ENCODE measurements around the gene COL4A4.
"Not testable (repeated sequence)": the region's sequence is repeated elsewhere in the genome, so short reads cannot be mapped to it uniquely, and the experiment has no call there.

The COL4A4 gene

GRCh38 chr2:227163998-227164762, at the start of gene COL4A4, which contains the start of gene COL4A3:
Gene COL4A4, minus strand, starts transcription at chr2:227164205. Its CDS starts 16,722 bp downstream, at chr2:227147483.
Gene COL4A3, plus strand, starts transcription at chr2:227164624. Its CDS starts 103 bp downstream, at chr2:227164727.
- DNase-seq (ENCODE audit: low read depth) = no peak

- no peak for DNase-seq (ENCODE audit: low read depth)
These were observed 43.6 kb upstream of the COL4A4 start for GRCh38 chr2:227207573-227207972.

- DNase-seq (ENCODE audit: low read depth) = no peak
These were observed 42.4 kb upstream of the COL4A4 start for GRCh38 chr2:227206406-227206805.

GRCh38 chr2:227205701-227206100, 41.7 kb upstream of the COL4A4 start:
- no peak for DNase-seq (ENCODE audit: low read depth)

DNA sequence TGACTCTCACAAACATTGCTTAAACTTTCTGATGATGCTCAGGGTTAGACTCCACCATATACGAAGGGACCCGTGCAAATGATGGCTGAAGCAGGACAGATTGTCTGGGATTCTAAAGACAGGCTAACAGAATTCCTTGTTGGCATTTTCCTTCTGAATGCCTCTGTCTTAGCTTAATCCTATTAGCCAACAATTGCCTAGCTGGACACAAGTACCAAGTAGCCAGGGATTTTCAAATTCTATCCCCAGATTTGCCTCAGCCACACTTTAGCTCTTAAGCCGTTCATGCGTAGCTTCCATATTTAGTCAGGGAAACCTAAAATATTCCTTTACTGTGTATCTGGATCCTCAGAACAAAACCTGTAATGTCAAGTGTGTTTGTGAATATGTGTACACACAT, 40.4 kb upstream of the COL4A4 start:
- DNase-seq (ENCODE audit: low read depth) = no peak

- DNase-seq (ENCODE audit: low read depth) = no peak
These were observed 37.8 kb upstream of the COL4A4 start for GRCh38 chr2:227201771-227202170.

- DNase-seq (ENCODE audit: low read depth) = no peak
These were observed 34.9 kb upstream of the COL4A4 start for GRCh38 chr2:227198866-227199265.

DNA sequence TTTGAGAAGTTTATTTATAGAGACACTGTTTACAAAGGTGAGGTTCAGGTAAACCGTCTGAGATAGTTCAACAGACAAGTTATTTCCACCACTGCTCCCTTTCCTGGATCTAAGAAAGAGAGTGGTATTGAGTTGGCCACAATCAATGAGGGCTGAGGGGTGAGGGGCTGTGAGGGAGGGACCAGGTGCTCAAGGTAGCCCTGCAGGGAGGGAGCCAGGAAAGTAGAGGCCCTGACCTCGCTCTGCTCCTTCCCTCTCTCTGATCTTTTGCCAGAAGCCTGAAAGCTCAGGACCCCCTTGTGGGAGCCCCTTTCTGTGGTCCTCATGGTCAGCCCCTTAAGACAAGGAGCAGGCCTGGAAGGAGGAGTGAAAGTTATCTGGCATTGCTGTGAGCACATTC, 30.2 kb upstream of the COL4A4 start:
- no peak for DNase-seq (ENCODE audit: low read depth)

DNA sequence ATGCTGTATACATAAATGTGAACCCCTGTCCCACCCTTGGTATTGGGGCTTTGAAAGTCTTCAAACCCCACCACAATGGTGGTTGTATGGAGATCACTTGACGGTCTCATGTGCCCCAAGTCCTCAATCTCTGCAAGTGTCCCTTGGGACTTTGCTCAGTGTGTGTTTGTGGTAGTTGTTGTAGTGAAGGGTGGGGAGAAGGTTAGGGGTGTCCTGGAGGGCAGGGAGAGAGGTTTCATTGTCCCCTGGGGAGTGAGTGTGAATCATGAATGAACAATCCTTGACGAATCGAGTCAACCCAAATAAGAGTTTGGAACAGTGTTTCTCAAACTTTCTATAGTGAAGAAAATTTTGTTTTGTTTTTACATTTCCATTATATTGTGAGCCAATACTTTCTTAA, 28.5 kb upstream of the COL4A4 start:
- DNase-seq (ENCODE audit: low read depth) = no peak

DNA sequence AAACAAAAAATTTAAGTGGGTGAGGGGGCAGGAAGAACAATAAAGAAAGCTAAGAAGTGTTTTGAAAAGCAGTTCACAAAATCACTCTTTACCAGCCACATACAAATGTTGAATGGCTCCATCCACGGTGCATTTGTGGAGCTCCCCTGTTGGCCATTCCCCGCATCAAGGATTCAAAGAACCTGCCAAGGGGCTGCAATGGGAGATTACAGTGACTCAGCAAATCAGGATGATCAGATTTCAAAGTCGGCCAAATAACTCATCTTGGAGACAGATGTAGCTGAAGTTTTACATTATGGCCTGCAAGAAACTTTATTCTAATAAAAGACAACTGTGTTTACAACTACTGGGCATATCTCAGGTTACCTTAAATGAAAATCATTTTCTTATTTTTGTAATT, 27.4 kb upstream of the COL4A4 start:
- no peak for DNase-seq (ENCODE audit: low read depth)

DNA sequence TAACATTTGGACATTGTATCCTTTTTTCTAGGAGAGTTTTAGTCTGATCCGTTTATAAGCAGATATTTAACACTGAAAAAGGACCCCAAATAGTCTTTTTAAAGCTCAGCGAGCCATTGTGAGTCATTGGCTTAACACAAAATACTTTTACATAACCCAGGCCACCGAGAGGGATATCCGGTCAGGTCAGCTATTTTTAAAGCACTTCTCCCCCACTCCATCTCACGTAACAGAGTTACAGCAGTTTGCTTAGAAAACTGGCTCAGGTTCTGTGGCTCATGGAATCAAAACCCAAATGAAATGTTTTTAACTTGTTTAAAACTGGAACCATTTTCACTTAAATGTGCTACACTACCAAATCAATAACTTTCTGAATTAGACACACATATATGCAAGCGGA, 24.3 kb upstream of the COL4A4 start:
- no peak for DNase-seq (ENCODE audit: low read depth)

DNA sequence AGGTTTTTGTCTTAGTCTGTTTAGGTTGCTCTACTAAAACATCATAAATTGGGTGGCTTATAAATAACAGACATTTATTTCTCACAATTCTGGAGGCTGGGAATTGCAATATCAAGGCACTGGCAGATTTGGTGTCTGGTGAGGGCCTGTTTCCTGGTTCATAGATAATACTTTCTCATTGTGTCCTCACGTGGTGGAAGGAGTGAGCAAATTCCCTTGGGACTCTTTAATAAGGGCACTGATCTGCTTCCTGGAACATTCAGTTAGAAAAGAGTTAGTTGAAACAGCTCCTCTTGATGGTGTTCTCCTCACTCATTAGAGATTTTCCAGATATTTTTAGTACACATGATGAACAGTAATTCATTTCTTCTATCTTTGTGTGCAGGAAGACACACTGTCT, 22.7 kb upstream of the COL4A4 start:
- no peak for DNase-seq (ENCODE audit: low read depth)

GRCh38 chr2:227185615-227186232, 21.7 kb upstream of the COL4A4 start:
- no peak for DNase-seq (ENCODE audit: low read depth)

DNA sequence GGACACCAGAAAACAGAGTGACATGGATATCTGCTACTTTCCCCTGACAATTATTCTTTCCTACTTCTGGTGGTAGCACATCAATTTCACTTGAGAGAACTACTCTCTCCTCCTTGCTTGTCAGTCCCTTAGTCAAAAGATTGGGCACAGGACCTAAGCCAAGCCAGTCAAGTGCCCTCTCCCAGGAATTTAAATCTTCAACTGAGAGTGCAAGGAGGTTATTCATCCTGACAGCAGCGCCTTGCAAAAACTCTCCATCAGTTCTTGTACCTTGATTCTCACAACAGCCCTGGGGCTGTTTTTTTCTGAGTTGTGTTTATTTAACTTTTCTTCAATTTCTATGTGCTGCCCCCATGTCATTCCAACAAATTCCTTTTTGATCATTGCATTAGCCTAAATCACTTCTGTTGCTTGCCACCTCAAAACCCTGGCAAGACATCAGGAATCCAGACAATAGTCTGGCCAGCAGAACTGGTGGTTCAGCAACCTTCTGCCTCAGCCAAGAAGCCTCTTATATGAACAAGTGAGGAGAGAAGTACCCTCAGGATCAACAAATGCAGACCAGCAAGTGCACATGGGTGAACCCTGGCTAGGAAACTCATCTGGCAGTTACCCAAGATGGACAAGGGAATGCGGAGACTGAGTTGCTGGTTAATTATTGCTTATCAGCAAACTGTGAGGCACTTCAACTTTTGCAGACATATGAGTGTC, 19.8 kb upstream of the COL4A4 start:
- no peak for DNase-seq (ENCODE audit: low read depth)

DNA sequence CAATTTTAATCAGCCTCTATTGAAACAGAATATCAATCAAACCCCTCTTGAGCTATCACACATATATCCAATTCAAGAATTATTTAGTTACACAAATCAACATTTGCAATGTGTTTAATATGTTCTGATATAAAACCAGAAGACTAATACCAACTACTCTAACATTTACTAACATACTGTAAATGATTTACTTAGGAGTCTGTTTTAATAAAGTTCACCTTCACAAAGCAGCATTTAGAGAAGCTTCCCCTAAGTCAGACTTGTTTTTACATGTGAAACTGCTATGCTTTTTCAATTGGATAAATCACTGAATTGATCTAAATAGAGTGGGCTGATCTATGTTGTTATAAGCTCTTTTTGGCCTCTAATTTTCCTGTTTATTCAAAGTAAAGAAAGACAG, 18.8 kb upstream of the COL4A4 start:
- DNase-seq (ENCODE audit: low read depth) = no peak

GRCh38 chr2:227180770-227181169, 16.8 kb upstream of the COL4A4 start:
- DNase-seq (ENCODE audit: low read depth) = no peak

DNA sequence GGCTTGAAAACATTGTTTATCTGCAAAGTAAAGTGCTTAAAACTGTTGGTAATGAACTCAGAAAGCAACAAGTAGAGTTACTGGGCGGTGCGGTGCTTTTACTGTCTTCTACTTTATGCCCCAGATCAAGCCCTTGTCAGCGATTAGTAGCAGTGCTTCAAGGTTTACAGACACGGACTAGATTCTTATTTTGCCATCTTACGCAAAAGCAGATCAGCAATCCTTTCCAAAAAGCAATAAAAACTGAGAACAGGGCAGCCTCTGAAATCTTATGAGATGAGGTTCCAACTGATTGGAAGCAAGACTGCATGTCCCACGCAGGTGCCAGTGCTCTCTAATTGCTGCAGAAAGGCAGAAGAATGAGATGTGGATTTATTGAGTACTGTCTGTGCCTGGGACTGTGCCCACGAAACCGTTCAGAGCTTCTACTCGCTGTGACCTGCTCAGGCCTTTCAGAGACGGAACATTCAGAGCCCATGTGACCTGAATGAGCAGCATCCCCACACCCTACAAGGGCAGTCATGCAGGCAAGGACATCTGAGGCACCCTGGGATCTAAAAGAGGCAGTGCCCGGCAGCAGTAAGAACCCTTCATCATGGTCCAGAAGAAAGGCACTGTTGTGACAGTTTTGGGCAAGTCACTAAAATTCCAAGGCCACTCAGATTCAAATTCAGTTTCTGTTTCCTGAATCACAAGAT, 16.1 kb upstream of the COL4A4 start:
- no peak for DNase-seq (ENCODE audit: low read depth)

- DNase-seq (ENCODE audit: low read depth) = no peak
These were observed 13.8 kb upstream of the COL4A4 start for GRCh38 chr2:227177592-227178336.

DNA sequence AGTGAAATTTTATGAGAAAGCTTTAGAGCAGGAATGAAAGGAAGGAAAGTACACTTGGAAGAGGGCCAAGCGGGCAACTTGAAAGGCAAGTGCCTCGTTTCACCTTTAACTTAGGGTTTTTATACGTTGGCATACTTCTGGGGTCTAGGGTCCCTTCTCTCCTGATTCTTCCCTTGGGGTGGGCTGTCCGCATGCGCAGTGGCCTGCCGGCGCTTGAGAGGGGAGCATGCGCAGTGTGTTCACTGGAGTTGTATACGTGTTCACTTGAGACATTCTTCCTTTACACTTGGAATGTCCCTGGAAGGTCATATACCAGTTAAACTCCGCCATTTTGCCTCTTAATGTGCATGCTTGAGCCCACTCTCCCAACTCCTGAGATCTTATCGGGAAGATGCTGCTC, 7.8 kb upstream of the COL4A4 start:
- not testable (repeated sequence) for DNase-seq (ENCODE audit: low read depth)

GRCh38 chr2:227164763-227165291, 822 bp upstream of the COL4A4 start:
- DNase-seq (ENCODE audit: low read depth) = no peak

DNA sequence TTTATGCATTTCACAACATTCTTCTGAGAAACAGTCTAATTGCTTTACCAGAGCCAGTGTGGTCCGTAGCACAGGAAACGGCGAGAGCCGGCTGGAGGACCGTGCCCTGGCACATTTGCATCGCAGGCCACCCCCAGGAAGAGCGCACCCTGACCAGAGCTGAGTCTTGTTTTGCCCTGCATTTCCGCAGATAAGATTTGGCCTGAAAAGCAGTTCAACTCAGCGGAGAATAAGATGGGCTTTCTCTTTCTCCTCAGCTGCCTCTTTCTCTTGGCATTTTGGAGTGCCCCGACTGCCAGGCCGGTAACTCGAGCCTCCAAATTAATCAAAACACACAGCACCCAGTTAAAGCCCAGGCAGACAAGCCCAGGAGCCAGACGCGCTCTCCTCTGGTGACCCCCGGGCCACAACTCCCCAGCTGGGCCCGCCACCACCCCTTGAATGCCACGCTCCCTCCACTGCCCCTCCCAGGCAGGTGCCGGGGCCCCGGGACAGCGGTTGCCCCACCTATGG, 464 bp downstream of the COL4A4 start:
- DNase-seq (ENCODE audit: low read depth) = no peak
